HG03025 (cell line): Measurements from ENCODE around the gene ING3.
A peak's percentile ranks its signal among the peaks of the same experiment; 100 is the strongest.

Experiments
- ATAC-seq: cut with Tn5 transposase; IDR thresholded peaks from one replicate; pipeline ENCODE4 v1.9.1; 2021; ENCODE audit warnings: mild to moderate bottlenecking, moderate library complexity; ENCODE audit not compliant: unreplicated experiment, low FRiP score

The ING3 gene

GRCh38 chr7:120950539-120951308 lies at the start of gene ING3:
Gene ING3, plus strand, starts transcription at chr7:120950777. Its CDS starts 120 bp downstream, at chr7:120950897.
- peak; percentile 99 for ATAC-seq

DNA sequence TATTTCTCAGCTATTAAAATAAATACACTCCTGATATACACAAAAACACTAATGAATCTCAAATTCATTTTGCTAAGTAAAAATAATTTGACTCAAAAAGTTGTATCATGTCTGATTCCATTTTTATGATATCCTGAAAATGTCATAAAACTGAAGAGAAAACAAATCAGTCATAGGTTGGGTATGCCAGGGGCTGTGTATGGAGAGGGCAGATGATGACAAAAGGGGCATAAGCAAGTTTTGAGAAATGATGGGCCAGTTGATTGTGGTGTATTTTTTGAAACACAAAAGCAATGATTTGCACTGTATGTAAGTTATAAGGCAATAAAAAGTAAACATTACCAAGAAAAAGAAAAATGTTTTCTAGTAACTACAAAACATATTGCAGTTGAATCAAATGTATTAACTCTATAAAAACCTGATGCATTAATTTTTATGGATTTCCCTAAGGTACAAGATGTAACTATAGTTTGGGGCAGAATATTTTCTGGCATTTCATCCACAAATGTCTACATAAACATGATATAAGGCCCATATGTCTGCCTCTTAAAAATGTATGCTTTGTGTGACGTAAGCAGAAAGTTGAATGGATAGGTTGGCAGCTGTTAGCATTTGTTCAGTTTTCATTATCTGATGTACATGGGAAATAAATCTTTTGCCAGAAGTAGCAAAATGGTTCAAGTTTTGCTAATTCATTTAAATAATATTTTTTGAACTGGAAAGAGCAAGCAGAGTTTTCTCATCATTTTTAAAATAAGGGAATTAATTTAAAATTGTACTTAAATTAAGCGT lies 35.1 kb upstream of the ING3 start:
- no peak for ATAC-seq

DNA sequence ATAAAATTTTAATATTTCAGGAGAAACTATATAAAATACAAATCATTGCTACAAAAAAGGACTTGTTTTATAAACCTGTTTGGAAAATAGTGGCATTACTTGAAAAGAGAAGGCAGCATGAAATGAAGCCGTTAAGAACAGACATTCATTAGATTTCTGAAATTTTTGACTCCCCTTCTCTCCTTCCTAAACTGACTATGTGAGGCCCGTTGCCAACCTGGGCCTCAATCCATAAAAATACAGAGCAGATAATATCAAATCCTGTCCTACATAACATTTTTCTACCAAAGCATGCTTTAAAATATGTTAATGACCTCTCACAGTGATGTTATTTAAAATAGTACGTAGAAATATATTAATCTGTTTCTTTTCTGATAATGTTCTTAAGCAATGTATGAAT lies 34.5 kb upstream of the ING3 start:
- no peak for ATAC-seq

DNA sequence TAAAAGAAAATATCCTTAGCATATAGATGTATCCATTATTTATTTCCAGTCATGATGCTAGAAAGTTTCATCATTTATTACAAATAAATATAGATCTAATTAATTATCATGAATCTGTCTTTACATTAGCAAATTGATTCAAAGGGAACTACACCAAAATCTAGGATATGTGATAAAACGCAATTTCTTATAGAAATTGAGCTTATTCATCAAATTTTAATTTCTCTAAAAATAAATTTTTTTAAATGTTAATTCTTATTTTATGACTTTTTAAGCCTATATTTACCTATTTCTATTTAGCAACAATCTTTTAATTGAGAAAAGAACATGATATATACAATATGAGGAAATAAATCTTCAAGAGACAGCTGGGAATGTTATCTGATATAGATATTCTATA lies 34.0 kb upstream of the ING3 start:
- no peak for ATAC-seq

GRCh38 chr7:120919466-120919865 lies 31.1 kb upstream of the ING3 start:
- ATAC-seq = no peak

- no peak for ATAC-seq
Observed at GRCh38 chr7:120920034-120920433, 30.5 kb upstream of the ING3 start.

GRCh38 chr7:120920591-120921274 lies 29.8 kb upstream of the ING3 start:
- ATAC-seq = no peak

DNA sequence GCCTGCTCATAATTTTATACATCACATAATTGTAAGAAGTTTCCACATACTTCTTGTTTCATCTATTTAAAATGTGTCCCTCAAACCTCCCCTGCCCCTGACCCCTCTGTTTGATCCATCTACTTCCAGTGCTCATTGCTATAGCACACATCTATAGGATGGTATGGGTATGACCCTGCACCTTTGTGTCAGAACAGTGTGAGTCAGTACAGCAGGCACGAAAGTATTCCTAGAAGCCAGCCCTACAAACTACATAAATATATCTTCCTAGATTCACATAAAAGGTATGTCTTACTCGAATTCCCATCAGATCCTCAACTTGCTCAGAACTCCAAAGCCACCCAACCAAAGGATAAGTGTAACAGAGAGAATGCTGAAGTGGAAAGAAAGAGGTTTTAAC lies 25.7 kb upstream of the ING3 start:
- ATAC-seq = no peak

DNA sequence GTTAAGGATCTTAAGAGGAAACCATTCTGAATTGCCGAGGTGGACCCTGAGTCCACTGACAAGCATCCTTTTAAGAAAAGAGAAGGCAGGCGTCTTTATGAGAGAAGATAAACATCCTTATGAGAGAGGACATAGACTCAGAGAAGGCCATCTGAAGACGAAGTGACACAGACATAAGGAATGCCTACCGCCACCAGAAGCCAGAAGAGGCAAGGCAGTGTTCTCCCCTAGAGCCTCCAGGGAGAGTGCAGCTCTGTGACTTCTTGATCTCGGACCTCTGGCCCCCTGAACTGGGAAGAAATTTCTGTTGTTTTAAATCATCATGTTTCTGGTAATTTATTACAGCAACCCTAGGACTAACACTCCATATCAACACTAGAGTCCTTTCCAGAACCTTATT lies 25.2 kb upstream of the ING3 start:
- no peak for ATAC-seq

GRCh38 chr7:120926943-120927346 lies 23.6 kb upstream of the ING3 start:
- ATAC-seq = no peak

DNA sequence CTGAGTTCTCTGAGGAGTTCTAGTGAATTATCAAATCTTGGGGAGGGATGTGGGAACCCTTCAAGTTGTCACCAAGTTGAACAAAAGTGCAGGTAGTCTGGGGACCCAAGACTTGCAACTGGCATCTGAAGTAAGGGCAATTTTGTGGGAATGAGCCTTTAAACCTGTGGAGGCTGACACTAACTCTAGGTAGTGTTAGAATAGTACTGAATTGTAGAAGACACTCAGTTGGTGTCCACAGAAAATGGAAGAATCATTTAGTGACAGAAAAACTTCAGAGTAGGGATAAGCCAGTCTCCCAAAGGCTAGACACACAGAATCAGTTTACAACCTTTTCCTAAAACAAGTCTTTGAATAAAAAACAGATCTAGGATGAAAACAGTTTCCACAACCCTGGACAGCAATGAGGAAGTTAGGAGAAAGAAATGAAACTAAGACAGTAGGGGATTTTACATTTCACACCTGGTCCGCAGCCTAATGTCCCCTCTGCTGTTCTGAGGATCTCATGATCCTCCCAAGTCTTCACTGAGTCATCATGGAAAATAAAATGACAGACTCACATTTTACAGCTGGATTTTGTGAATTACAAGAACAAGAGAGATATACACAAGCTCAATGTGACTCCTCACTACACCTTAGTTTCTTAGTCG lies 23.0 kb upstream of the ING3 start:
- ATAC-seq = peak; percentile 79

DNA sequence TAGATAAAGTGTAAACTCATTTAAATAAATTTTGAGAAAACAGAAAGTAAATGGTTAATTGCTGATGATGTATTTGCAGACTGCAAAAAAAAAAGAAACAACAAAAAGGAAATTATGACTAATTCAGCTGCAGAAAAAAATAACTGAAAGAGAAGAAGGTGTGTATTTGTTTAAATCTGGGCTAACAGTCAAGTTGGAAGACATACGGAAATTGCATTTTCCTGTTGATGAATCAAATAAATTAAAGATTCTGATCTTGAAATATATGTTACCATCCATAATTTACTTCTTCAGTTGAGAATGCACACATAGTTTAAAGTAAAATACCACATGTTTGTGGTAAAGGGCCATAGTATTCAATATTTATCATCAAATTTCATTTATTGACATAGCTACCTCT lies 19.3 kb upstream of the ING3 start:
- no peak for ATAC-seq

DNA sequence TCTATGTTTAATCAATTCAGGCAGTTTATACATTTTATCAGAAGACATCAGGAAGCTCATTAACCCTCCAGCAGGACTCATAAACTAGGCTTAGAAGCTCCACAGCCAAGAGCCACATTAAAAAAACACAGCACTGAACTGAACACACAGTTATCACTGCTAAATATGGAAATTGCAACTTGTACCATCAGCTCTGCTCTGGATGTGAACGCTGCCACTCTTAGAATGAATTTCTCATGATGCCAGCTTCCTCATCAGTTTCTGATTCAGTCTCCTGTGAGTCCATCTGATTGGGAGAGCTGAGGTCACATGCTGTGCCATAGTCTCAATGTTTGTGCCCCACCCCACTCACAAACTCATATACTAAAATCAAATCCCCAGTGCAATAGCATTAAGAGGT lies 17.1 kb upstream of the ING3 start:
- no peak for ATAC-seq

DNA sequence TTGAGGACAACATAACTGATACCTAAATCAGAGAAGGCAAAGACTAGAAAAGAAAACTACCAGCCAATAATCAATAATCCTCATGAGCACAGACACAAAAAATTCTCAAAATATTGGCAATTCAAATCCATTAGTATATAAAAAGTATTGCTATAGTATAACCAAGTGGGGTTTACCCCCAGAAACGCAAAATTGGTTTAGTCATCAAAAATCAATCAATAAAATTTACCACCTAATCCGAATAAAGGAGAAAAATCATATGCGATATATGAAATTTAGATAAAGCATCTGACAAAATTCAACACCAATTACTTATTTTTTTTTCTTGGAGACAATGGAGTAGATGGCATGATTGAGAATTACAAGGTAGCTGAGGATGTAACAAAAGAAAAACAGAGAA lies 11.2 kb upstream of the ING3 start:
- no peak for ATAC-seq

DNA sequence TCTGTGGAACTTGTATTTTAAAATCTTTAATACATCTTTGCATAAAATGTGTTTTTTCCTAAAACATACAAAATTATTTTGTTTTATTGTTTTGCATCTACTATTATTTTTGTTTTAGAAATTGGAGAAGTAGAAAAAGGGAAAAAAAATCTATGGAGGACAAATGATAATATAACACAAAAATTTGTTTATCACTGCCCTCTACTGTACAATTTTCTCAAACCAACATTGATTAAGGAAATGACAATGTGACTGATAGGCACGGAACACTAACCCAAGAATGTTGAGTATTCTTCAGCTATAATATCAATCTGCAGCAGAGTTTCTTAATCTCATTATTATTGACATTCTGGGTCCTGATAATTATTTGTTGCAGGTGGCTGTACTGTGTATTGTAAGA lies 9.5 kb upstream of the ING3 start:
- ATAC-seq = no peak

GRCh38 chr7:120941856-120942255 lies 8.7 kb upstream of the ING3 start:
- no peak for ATAC-seq

- no peak for ATAC-seq
Observed at GRCh38 chr7:120942861-120943260, 7.7 kb upstream of the ING3 start.

DNA sequence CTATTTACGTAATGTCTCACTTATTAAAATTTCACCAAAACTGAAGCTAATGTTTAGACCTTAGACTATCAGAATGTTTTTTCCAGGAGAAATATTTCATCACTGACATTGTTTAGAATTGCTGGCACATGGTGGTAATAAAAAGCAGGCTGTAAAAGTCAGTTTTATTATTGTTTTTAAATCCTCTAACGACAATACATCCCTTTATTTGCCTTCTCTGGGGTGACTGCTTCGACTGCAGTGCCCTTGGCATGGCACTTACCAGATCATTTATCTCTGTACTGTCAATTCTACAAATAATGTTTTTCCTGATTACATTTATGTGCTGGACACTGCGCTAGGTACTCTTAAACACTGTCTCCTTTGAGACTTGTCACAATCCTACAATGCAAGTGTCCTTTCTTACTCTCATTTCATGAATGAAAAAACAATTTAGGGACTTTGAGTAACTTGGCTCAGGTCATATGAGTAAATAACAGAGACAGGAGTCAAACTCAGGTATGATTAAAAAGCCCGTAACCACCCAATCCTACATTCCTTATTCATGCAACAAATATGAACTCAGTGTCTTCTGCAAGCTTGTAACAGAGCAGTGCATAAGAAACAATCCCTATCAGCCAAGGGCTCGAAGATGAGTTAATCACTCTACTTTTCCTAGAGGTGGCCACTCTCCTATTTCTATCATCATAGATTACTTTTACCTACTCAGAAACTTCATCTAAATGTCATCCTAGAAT lies 5.6 kb upstream of the ING3 start:
- ATAC-seq = no peak

DNA sequence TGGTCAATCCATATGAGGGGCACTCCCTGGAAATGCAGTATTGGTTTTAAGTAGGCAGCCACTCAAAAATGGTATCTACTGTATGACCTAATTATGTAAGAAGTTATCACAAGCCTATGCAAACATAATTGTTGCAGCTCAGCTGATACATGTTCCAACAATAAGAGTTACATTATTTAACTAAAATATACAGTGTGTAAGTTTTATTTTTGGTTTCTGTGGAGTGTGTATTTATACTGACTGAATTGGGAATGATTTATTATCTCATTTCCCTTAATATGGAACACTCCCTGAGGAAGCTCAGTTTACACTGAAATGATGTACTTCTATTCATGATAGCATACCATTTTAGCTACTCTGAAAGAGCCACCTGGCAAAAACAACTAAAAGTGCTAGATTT lies 2.6 kb upstream of the ING3 start:
- no peak for ATAC-seq

DNA sequence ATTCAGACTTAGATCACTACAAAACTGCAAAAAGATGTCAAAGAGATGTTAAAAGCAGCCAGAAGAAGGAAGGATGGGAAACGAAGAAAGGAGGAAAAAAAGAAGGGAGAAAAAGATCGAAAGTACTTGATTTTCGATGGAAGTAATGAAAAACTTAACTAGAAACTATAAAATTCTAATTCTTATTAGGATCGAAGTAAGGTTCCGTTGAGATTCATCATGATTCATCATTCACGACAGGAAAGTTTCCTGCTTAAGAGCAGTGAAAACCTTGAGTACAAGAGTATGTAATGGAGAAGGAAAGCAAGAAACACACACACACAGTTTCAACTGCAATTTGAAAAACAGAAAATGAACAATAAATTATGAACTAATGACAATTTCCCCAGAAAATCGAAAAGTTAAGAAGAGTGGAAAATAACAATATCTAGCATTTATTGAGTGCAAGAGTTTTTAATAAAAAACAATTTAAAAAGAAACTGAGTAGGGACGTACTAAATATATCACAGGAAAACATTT lies 1.1 kb upstream of the ING3 start:
- ATAC-seq = no peak
